Neural crest cell (in vitro differentiated cells): ENCODE results near the gene MZB1. TPM values are rescaled to one million over a fixed set of nuclear protein-coding genes. Genes with fewer than 3 reads are reported as not detected.
"Not testable (repeated sequence)": the region's sequence is repeated elsewhere in the genome, so short reads cannot be mapped to it uniquely, and the experiment has no call there.

Experiments
- DNase-seq: peaks from one replicate; pipeline ENCODE4 v3.0.0; 2021; ENCODE audit warnings: low read depth, mixed read lengths, low spot score
- H3K27ac Mint-ChIP-seq: one replicate; pipeline ENCODE4 v1.8.0; 2021; ENCODE audit warnings: mild to moderate bottlenecking, mixed read lengths; ENCODE audit not compliant: unreplicated experiment
- H3K27me3 Mint-ChIP-seq: 2 replicates; pipeline ENCODE4 v1.8.0; 2021; ENCODE audit warnings: low read depth, mild to moderate bottlenecking, mixed read lengths
- H3K36me3 Mint-ChIP-seq: 2 replicates; pipeline ENCODE4 v1.8.0; 2021; ENCODE audit warnings: low read depth, mild to moderate bottlenecking, mixed read lengths
- H3K4me1 Mint-ChIP-seq: 2 replicates; pipeline ENCODE4 v1.8.0; 2021; ENCODE audit warnings: mixed read lengths
- H3K4me3 Mint-ChIP-seq: one replicate; pipeline ENCODE4 v1.8.0; 2021; ENCODE audit warnings: mild to moderate bottlenecking, mixed read lengths
- H3K9me3 Mint-ChIP-seq: 2 replicates; pipeline ENCODE4 v1.8.0; 2021; ENCODE audit warnings: mixed read lengths
- total RNA-seq: library from RNA; stranded (reverse); gene quantifications from 2 replicates; pipeline ENCODE4 v1.2.1, GENCODE V29; 2021
- TF ChIP-seq, protein P1 (sequence below): fragments of 200-600 bp; sonication (generic); conservative IDR thresholded peaks from 2 replicates; pipeline ENCODE4 v1.5.0; 2021; ENCODE audit warnings: antibody characterized with exemption, mild to moderate bottlenecking

Gene MZB1
- total RNA-seq, 1 donor from 2014 or later: 0.30 TPM

DNA sequence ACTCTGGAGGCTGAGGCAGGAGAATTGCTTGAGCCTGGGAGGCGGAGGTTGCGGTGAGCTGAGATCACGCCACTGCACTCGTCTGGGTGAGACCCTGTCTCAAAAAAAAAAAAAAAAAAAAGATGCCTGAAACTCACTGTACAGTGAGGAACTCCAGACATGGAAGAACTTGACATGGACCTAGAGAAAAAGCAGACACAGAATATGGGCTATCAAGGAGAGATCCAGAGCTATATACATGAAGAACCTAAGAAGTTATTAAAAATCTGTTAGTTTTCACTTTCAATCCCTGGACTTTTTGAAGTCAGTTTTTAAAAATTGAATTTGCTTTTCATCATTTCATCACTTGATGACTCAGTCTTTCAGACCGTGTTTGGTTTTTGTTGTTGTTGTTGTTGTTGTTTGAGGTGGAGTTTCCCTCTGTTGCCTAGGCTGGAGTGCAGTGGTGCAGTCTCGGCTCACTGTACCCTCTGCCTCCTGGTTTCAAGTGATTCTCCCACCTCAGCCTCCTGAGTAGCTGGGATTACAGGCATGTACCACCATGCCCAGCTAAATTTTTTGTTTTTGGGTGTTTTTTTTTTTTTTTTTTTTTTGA, 27.8 kb downstream of the MZB1 start:
- TF ChIP-seq, protein P1, sequence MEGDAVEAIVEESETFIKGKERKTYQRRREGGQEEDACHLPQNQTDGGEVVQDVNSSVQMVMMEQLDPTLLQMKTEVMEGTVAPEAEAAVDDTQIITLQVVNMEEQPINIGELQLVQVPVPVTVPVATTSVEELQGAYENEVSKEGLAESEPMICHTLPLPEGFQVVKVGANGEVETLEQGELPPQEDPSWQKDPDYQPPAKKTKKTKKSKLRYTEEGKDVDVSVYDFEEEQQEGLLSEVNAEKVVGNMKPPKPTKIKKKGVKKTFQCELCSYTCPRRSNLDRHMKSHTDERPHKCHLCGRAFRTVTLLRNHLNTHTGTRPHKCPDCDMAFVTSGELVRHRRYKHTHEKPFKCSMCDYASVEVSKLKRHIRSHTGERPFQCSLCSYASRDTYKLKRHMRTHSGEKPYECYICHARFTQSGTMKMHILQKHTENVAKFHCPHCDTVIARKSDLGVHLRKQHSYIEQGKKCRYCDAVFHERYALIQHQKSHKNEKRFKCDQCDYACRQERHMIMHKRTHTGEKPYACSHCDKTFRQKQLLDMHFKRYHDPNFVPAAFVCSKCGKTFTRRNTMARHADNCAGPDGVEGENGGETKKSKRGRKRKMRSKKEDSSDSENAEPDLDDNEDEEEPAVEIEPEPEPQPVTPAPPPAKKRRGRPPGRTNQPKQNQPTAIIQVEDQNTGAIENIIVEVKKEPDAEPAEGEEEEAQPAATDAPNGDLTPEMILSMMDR: no peak
- Mint-ChIP-seq H3K9me3 (no peaks in the 10 kb centered on the region), H3K4me3 (no peak overlapping the region), H3K27ac (no peak overlapping the region), H3K4me1 (no peaks in the 10 kb centered on the region), H3K36me3 (no peaks in the 10 kb centered on the region), H3K27me3 (no peaks in the 10 kb centered on the region)
- DNase-seq: no peak

DNA sequence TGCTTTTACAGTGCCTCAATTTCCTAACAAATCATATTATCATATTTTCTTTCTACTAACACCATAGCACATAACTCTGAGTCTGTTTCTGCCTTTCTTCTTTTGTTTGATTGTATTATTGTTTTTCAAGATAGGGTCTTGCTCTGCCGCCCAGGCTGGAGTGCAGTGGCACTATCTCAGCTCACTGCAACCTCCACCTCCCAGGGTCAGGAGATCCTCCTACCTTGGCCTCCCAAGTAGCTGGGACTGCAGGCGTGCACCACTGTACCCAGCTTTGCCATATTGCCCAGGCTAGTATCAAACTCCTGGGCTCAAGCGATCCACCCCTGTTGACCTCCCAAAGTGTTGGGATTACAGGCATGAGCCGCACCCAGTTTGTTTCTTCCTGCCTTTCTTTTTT, 29.3 kb downstream of the MZB1 start:
- Mint-ChIP-seq H3K4me1 (no peaks in the 10 kb centered on the region), H3K9me3 (no peaks in the 10 kb centered on the region), H3K27me3 (no peaks in the 10 kb centered on the region), H3K36me3 (no peaks in the 10 kb centered on the region), H3K27ac (no peak overlapping the region), H3K4me3 (no peak overlapping the region)
- TF ChIP-seq, protein P1: no peak
- DNase-seq: no peak

DNA sequence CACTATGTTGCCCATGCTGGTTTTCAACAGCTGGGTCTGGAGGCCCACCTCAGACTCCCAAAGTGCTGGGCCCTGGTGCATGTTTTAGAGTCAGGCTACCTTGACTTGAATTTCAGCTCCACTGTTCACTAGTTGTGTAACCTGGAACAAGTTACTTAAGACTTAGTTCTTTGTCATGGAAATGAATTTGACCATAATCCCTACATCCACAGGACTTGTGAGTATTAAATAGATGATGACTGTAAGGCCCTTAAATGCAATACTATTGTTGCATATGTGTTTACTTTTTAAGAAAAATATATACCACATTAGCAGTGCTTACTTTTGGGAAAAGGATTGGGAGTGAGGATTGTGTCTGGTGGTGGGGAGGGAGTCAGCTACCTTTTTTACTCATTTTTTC, 31.6 kb downstream of the MZB1 start:
- peaks cover 8% of the 10 kb centered on the region for H3K36me3 Mint-ChIP-seq
- H3K4me3 Mint-ChIP-seq: no peak overlapping the region
- H3K27me3 Mint-ChIP-seq: no peaks in the 10 kb centered on the region
- no peaks in the 10 kb centered on the region for H3K4me1 Mint-ChIP-seq
- no peak for DNase-seq
- H3K27ac Mint-ChIP-seq: no peak overlapping the region
- H3K9me3 Mint-ChIP-seq: peaks cover 5% of the 10 kb centered on the region
- TF ChIP-seq, protein P1: no peak

DNA sequence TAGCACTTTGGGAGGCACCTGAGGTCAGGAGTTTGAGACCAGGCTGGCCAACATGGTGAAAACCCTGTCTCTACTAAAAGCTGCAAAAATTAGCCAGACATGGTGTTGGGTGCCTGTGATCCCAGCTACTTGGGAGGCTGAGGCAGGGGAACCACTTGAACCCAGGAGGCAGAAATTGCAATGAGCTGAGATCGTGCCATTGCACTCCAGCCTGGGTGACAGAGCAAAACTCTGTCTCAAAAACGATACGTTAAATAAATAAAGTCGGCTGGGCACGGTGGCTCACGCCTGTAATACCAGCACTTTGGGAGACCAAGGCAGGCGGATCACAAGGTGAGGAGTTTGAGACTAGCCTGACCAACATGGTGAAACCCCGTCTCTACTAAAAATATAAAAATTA, 33.8 kb downstream of the MZB1 start:
- not testable (repeated sequence) for H3K27ac Mint-ChIP-seq, H3K36me3 Mint-ChIP-seq, H3K4me3 Mint-ChIP-seq, H3K9me3 Mint-ChIP-seq, H3K4me1 Mint-ChIP-seq, H3K27me3 Mint-ChIP-seq, DNase-seq

DNA sequence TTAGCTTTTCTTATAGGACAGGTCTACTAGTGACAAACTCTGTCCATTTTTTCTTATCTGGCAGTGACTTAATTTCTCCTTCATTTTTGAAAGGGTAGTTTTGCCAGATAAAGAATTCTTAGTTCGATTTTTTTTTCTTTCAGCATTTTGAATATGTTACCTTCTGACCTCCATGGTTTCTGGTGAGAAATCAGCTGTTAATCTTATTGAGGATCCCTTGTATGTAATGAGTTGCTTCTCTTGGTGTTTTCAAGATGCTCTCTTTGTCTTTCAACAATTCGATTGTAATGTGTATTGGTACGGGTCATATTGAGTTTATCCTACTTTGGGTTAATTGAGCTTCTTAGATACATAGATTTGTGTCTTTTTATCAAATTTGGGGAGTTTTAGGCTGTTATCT, 35.5 kb downstream of the MZB1 start:
- Mint-ChIP-seq H3K4me3 (no peak overlapping the region), H3K27me3 (no peaks in the 10 kb centered on the region), H3K4me1 (no peaks in the 10 kb centered on the region), H3K36me3 (peaks cover 8% of the 10 kb centered on the region), H3K27ac (no peak overlapping the region), H3K9me3 (peaks cover 5% of the 10 kb centered on the region)
- TF ChIP-seq, protein P1: no peak
- DNase-seq: no peak

DNA sequence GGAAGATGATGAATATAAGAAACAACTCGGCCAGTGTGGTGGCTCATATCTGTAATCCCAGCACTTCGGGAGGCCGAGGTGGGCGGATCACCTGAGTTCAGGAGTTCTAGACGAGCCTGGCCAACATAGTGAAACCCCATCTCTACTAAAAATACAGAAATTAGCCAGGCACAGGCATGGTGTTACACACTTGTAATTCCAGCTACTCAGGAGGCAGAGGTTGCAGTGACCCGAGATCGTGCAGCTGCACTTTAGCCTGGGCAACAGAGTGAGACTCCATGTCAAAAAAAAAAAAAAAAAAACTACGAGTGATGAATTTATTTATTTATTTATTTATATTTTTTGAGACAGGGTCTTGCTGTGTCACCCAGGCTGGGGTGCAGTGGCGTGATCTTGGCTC, 41.9 kb downstream of the MZB1 start:
- Mint-ChIP-seq H3K36me3 (peaks cover 12% of the 10 kb centered on the region), H3K4me1 (peaks cover 22% of the 10 kb centered on the region)
- not testable (repeated sequence) for H3K9me3 Mint-ChIP-seq, DNase-seq, H3K4me3 Mint-ChIP-seq, H3K27ac Mint-ChIP-seq, H3K27me3 Mint-ChIP-seq

DNA sequence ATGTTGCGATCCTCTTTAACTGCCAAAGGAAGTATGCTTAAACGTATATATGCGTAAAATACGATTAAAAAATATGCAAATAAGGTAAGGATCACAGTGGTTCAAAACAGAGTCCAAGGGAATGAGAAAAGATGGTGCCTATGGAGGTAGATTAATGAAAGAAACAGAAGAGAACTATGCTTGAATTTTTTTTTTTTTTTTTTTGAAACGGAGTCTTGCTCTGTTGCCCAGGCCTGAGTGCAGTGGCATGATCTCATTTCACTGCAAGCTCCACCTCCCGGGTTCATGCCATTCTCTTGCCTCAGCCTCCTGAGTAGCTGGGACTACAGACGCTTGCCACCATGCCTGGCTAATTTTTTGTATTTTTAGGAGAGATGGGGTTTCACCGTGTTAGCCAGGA, 44.3 kb downstream of the MZB1 start:
- H3K36me3 Mint-ChIP-seq: peaks cover 12% of the 10 kb centered on the region
- H3K27ac Mint-ChIP-seq, DNase-seq, H3K9me3 Mint-ChIP-seq, H3K27me3 Mint-ChIP-seq: not testable (repeated sequence)
- H3K4me3 Mint-ChIP-seq: peak overlapping the region; percentile 44
- peaks cover 42% of the 10 kb centered on the region for H3K4me1 Mint-ChIP-seq
